H1 (cell line): Measurements from ENCODE around the gene NDUFS7.

Experiments used
- BCL11A ChIP-seq, 2 experiments: IDR thresholded peaks; one replicate each; pipeline ENCODE4 v1.6.1; 2011; ENCODE audit warnings: low read depth in 2 of 2, low read length in 2 of 2, mild to moderate bottlenecking in 2 of 2
- CREB1 ChIP-seq: IDR thresholded peaks from 2 replicates; pipeline ENCODE4 v1.6.1; 2012; ENCODE audit warnings: inconsistent platforms
- EP300 ChIP-seq, 2 experiments: IDR thresholded peaks; 1 replicate in 1 of 2; 2 replicates in 1 of 2; pipeline ENCODE4 v1.6.1; 2011 to 2012; ENCODE audit warnings: low read depth in 2 of 2, low read length in 2 of 2, mild to moderate bottlenecking in 2 of 2, borderline replicate concordance in 1 of 2, inconsistent platforms in 1 of 2, moderate library complexity in 1 of 2
- EZH2 ChIP-seq: fragments of 200-600 bp; sonication (generic); IDR thresholded peaks from 2 replicates; pipeline ENCODE4 v1.7.1; 2012; ENCODE audit warnings: low read depth, mild to moderate bottlenecking, moderate library complexity, low read length, inconsistent platforms; ENCODE audit not compliant: severe bottlenecking
- PHF8 ChIP-seq: fragments of 200-600 bp; sonication (generic); conservative IDR thresholded peaks from 2 replicates; pipeline ENCODE4 v1.7.1; 2012; ENCODE audit warnings: low read depth, mild to moderate bottlenecking, inconsistent platforms, low read length, moderate library complexity
- POLR2AphosphoS5 ChIP-seq: IDR thresholded peaks from 2 replicates; pipeline ENCODE4 v1.6.1; 2011; ENCODE audit warnings: low read depth, low read length
- RAD21 ChIP-seq, 2 experiments: IDR thresholded peaks in 1 of 2; conservative IDR thresholded peaks in 1 of 2; 2 replicates each; pipeline ENCODE4 v1.6.1; 2011; ENCODE audit warnings: low read depth in 2 of 2, low read length in 2 of 2, improper control_type of control experiment in 1 of 2, inconsistent platforms in 1 of 2, mild to moderate bottlenecking in 1 of 2, moderate library complexity in 1 of 2
- RXRA ChIP-seq: IDR thresholded peaks from 2 replicates; pipeline ENCODE4 v1.6.1; 2011; ENCODE audit warnings: low read depth, mild to moderate bottlenecking, low read length, moderate library complexity; ENCODE audit not compliant: insufficient read depth
- SP1 ChIP-seq: IDR thresholded peaks from 2 replicates; pipeline ENCODE4 v1.6.1; 2011; ENCODE audit warnings: low read depth, low read length
- SP4 ChIP-seq: IDR thresholded peaks from 2 replicates; pipeline ENCODE4 v1.6.1; 2012; ENCODE audit warnings: low read length, inconsistent platforms
- TF ChIP-seq, protein P1 (sequence below), 3 experiments: IDR thresholded peaks; 1 replicate in 2 of 3; 2 replicates in 1 of 3; pipeline versions ENCODE4 v1.5.1 to v1.6.1; 2011; ENCODE audit warnings: low read length in 3 of 3, mild to moderate bottlenecking in 3 of 3, inconsistent platforms in 2 of 3, low read depth in 1 of 3, moderate library complexity in 1 of 3; ENCODE audit not compliant: insufficient read depth in 1 of 3; ENCODE audit errors: control extremely low read depth in 1 of 3
- TF ChIP-seq, protein P2 (sequence below): IDR thresholded peaks from 2 replicates; pipeline ENCODE4 v1.6.1; 2011; ENCODE audit warnings: low read length, improper control_type of control experiment

DNA sequence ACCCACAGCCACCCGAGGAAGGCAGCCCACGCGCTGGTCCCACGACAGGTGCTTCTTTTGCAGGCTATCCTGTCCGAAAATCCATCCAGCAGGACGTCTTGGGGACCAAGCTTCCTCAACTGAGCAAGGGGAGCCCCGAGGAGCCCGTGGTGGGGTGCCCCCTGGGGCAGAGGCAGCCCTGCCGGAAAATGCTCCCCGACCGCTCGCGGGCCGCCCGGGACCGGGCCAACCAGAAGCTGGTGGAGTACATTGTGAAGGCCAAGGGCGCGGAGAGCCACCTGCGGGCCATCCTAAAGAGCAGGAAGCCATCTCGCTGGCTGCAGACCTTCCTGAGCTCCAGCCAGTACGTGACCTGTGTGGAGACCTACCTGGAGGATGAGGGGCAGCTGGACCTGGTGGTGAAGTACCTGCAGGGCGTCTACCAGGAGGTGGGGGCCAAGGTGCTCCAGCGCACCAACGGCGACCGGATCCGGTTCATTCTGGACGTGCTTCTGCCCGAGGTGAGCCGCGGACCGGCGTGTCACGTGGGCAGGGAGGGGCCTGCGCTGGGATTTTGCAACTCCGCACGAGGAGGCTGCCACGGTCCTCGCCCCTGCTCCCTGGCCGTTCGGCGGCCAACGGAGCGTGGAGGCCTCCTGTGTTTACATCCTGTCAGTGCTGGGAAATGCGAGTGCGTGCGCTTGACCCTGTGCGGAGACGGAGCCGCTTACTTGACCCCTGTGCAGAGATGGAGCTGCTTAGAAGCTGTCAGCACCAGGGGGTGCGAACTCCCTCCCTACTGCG lies 12.9 kb upstream of the NDUFS7 start:
- TF ChIP-seq POLR2AphosphoS5, result no peak
- TF ChIP-seq, protein P1, sequence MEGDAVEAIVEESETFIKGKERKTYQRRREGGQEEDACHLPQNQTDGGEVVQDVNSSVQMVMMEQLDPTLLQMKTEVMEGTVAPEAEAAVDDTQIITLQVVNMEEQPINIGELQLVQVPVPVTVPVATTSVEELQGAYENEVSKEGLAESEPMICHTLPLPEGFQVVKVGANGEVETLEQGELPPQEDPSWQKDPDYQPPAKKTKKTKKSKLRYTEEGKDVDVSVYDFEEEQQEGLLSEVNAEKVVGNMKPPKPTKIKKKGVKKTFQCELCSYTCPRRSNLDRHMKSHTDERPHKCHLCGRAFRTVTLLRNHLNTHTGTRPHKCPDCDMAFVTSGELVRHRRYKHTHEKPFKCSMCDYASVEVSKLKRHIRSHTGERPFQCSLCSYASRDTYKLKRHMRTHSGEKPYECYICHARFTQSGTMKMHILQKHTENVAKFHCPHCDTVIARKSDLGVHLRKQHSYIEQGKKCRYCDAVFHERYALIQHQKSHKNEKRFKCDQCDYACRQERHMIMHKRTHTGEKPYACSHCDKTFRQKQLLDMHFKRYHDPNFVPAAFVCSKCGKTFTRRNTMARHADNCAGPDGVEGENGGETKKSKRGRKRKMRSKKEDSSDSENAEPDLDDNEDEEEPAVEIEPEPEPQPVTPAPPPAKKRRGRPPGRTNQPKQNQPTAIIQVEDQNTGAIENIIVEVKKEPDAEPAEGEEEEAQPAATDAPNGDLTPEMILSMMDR (IDR thresholded peaks at IDR 0.05; ENCODE audit: control extremely low read depth in 1 of 3, insufficient read depth in 1 of 3, low read depth in 1 of 3, low read length in 3 of 3), result no peak
- TF ChIP-seq, protein P2, sequence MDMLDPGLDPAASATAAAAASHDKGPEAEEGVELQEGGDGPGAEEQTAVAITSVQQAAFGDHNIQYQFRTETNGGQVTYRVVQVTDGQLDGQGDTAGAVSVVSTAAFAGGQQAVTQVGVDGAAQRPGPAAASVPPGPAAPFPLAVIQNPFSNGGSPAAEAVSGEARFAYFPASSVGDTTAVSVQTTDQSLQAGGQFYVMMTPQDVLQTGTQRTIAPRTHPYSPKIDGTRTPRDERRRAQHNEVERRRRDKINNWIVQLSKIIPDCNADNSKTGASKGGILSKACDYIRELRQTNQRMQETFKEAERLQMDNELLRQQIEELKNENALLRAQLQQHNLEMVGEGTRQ, result no peak
- TF ChIP-seq RAD21 (IDR thresholded peaks at IDR 0.05 in 1 of 2, conservative IDR thresholded peaks at IDR 0.05 in 1 of 2; ENCODE audit: low read depth in 2 of 2, low read length in 2 of 2), result no peak
- no peak for TF ChIP-seq EZH2
- TF ChIP-seq PHF8, result no peak
- no peak for TF ChIP-seq SP1
- TF ChIP-seq BCL11A (IDR thresholded peaks at IDR 0.05; ENCODE audit: low read depth in 2 of 2, low read length in 2 of 2), result no peak
- no peak for TF ChIP-seq CREB1
- TF ChIP-seq EP300 (IDR thresholded peaks at IDR 0.05; ENCODE audit: borderline replicate concordance in 1 of 2, low read depth in 2 of 2, low read length in 2 of 2), result no peak
- no peak for TF ChIP-seq SP4
- no peak for TF ChIP-seq RXRA
